MM.1S (cell line): ENCODE data around the gene KRT28.

Experiments
- DNase-seq: peaks from one replicate; pipeline ENCODE4 v3.0.0-alpha.2; 2015
- H2AFZ ChIP-seq: fragments of 300-600 bp; sonication (generic); 2 replicates; pipeline ENCODE4 v1.6.0; 2016; ENCODE audit warnings: antibody characterized with exemption, low read length
- H3F3A ChIP-seq: fragments of 300-600 bp; sonication (generic); 2 replicates; pipeline ENCODE4 v1.6.1; 2016; ENCODE audit warnings: mild to moderate bottlenecking, antibody characterized with exemption, low read length, moderate library complexity, mixed read lengths; ENCODE audit not compliant: insufficient read depth
- H3K27ac ChIP-seq: fragments of 300-600 bp; sonication (generic); 2 replicates; pipeline ENCODE4 v1.5.1; 2016; ENCODE audit warnings: mild to moderate bottlenecking, low read length
- H3K27me3 ChIP-seq: fragments of 300-600 bp; sonication (generic); replicated peaks from 2 replicates; pipeline ENCODE4 v1.6.0; 2016; ENCODE audit warnings: low read length; ENCODE audit not compliant: insufficient read depth
- H3K36me3 ChIP-seq: fragments of 300-600 bp; sonication (generic); replicated peaks from 2 replicates; pipeline ENCODE4 v1.6.1; 2016; ENCODE audit warnings: mild to moderate bottlenecking, low read length, mixed read lengths; ENCODE audit not compliant: insufficient read depth
- H3K4me1 ChIP-seq: fragments of 300-600 bp; sonication (generic); 2 replicates; pipeline ENCODE4 v1.6.1; 2016; ENCODE audit warnings: low read length, mixed read lengths
- H3K4me2 ChIP-seq: fragments of 300-600 bp; sonication (generic); 2 replicates; pipeline ENCODE4 v1.6.0; 2016; ENCODE audit warnings: low read depth, low read length
- H3K4me3 ChIP-seq: fragments of 300-600 bp; sonication (generic); 2 replicates; pipeline ENCODE4 v1.5.1; 2016; ENCODE audit warnings: low read length, mixed read lengths
- H3K79me2 ChIP-seq: fragments of 300-600 bp; sonication (generic); 2 replicates; pipeline ENCODE4 v1.6.1; 2016; ENCODE audit warnings: mixed run types, low read length, mixed read lengths
- H3K9ac ChIP-seq: fragments of 300-600 bp; sonication (generic); 2 replicates; pipeline ENCODE4 v1.6.1; 2016; ENCODE audit warnings: low read length, mixed read lengths
- H3K9me2 ChIP-seq: fragments of 300-600 bp; sonication (generic); replicated peaks from 2 replicates; pipeline ENCODE4 v1.6.1; 2016; ENCODE audit warnings: mild to moderate bottlenecking, low read length, mixed read lengths; ENCODE audit not compliant: insufficient read depth
- H3K9me3 ChIP-seq: fragments of 300-600 bp; sonication (generic); replicated peaks from 2 replicates; pipeline ENCODE4 v1.6.1; 2016; ENCODE audit warnings: mild to moderate bottlenecking, low read length, mixed read lengths; ENCODE audit not compliant: insufficient read depth
- H4K20me1 ChIP-seq: fragments of 300-600 bp; sonication (generic); 2 replicates; pipeline ENCODE4 v1.6.1; 2016; ENCODE audit warnings: mild to moderate bottlenecking, low read length, moderate library complexity, mixed read lengths; ENCODE audit not compliant: insufficient read depth
- EZH2 ChIP-seq: fragments of 300-600 bp; sonication (generic); optimal IDR thresholded peaks from 2 replicates; pipeline ENCODE3; 2017; ENCODE audit warnings: low read depth, mild to moderate bottlenecking, antibody characterized with exemption, low read length, mixed read lengths
- EZH2phosphoT487 ChIP-seq: fragments of 300-600 bp; sonication (generic); IDR thresholded peaks from 2 replicates; pipeline ENCODE4 v1.6.1; 2018; ENCODE audit warnings: antibody characterized with exemption, low read length
- TF ChIP-seq, protein P1 (sequence below): fragments of 300-600 bp; sonication (generic); IDR thresholded peaks from 2 replicates; pipeline ENCODE4 v1.5.1; 2016; ENCODE audit warnings: antibody characterized with exemption, low read length, mixed read lengths

The KRT28 gene

DNA sequence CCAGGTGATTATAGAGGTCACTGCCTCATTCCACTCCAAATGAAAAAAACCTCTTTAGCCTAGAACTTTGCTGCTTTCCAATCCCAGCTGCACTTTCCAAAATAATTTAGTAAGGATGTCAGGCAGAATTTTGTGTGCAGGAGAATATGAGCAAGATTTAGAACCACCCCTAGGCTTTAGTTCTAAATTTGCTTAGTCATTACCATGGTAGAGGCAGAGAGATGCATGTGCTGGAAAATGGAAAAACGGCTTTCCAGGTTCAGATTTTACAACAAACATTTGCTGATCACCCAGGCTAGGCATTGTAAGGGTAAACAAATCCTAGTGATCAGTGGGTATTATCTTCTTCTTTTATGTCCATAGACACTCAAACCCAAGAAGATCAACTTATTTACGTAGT lies 34.1 kb downstream of the KRT28 start:
- Histone ChIP-seq H3K4me3 (no peak overlapping the region), H3K4me2 (no peak overlapping the region), H3K27me3 (no peaks in the 10 kb centered on the region), H3K4me1 (no peaks in the 10 kb centered on the region), H3K9ac (no peak overlapping the region), H3K36me3 (no peaks in the 10 kb centered on the region), H3F3A (no peaks in the 10 kb centered on the region), H3K27ac (no peak overlapping the region), H4K20me1 (no peaks in the 10 kb centered on the region), H3K9me3 (no peaks in the 10 kb centered on the region), H3K79me2 (no peaks in the 10 kb centered on the region), H3K9me2 (no peaks in the 10 kb centered on the region), H2AFZ (no peak overlapping the region)
- DNase-seq, result no peak
- TF ChIP-seq EZH2 (no peak), EZH2phosphoT487 (no peak)
- TF ChIP-seq, protein P1, sequence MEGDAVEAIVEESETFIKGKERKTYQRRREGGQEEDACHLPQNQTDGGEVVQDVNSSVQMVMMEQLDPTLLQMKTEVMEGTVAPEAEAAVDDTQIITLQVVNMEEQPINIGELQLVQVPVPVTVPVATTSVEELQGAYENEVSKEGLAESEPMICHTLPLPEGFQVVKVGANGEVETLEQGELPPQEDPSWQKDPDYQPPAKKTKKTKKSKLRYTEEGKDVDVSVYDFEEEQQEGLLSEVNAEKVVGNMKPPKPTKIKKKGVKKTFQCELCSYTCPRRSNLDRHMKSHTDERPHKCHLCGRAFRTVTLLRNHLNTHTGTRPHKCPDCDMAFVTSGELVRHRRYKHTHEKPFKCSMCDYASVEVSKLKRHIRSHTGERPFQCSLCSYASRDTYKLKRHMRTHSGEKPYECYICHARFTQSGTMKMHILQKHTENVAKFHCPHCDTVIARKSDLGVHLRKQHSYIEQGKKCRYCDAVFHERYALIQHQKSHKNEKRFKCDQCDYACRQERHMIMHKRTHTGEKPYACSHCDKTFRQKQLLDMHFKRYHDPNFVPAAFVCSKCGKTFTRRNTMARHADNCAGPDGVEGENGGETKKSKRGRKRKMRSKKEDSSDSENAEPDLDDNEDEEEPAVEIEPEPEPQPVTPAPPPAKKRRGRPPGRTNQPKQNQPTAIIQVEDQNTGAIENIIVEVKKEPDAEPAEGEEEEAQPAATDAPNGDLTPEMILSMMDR, result no peak

DNA sequence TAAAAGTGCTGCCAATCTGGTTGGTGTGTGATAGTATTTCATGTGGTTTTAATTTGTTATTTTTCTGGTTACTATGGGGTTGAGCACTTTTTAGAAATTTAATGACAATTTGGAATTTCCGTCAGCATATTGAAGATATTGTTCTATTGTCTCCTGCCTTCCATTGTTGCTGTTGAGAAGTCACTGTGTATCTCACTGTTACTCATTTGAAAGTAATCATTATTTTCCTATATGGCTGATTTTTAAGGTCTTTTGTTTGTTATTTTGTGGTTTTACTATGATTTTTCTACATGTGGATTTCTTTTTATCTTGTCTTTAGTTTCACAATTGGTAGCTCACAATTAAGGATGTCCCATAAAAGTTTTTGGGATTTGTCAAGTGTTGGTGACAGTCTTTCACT lies 36.0 kb downstream of the KRT28 start:
- Histone ChIP-seq H3K9me2 (no peaks in the 10 kb centered on the region), H3K79me2 (no peaks in the 10 kb centered on the region), H3K9ac (no peak overlapping the region), H3K9me3 (no peaks in the 10 kb centered on the region; the same call in 1 of the 2 replicates), H3K27me3 (no peaks in the 10 kb centered on the region), H4K20me1 (no peaks in the 10 kb centered on the region), H3K36me3 (no peaks in the 10 kb centered on the region), H3F3A (no peaks in the 10 kb centered on the region), H3K27ac (no peak overlapping the region), H3K4me2 (no peak overlapping the region), H2AFZ (no peak overlapping the region), H3K4me1 (no peaks in the 10 kb centered on the region), H3K4me3 (no peak overlapping the region)
- no peak for DNase-seq
- TF ChIP-seq, protein P1, result no peak
- TF ChIP-seq EZH2phosphoT487 (no peak), EZH2 (no peak)

DNA sequence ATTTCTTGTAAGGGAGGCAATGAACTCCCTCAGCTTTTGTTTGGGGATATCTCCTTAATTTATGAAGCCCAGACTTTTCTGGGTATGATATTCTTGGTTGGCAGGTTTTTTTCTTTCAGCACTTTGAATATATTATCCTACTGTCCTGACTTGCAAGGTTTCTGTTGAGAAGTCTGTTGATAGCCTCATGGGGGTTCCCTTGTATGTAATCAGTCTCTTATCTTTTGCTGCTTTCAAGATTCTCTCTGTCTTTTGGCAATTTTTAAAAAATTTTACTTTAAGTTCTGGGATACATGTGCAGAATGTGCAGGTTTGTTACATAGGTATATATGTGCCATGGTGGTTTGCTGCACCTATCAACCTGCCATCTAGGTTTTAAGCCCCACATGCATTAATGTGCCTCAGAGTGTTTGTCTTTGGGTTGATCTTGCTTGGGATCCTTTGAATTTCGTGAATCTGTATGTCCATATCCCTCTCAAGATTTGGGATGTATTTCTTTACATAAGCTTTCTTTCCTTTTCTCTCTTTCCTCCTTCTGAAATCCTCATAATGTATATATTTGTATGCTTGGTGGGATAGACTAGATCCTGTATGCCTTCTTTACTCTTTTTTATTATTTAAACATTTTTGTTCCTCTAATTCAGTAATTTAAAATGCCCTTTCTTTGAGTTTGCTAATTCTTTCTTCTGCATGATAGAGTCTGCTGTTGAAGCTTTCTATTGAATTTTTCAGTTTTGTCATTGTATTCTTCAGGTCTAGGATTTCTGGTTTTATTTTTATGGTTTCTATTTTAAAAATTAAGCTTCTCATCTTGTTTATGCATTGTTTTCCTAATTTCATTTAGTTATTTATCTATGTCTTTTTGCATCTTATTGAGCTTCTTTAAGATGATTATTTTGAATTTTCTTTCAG lies 39.4 kb downstream of the KRT28 start:
- no peaks in the 10 kb centered on the region for H4K20me1 ChIP-seq

More for the DNA sequence above, 39.4 kb downstream of the KRT28 start:
- no peak overlapping the region for H2AFZ ChIP-seq
- no peaks in the 10 kb centered on the region for H3K27me3 ChIP-seq
- no peaks in the 10 kb centered on the region for H3K36me3 ChIP-seq
- TF ChIP-seq EZH2 (no peak), EZH2phosphoT487 (no peak)
- TF ChIP-seq, protein P1, result no peak
- H3K9me2 ChIP-seq, result no peaks in the 10 kb centered on the region
- no peak overlapping the region for H3K27ac ChIP-seq
- H3K4me2 ChIP-seq, result no peak overlapping the region
- no peak for DNase-seq
- H3K9ac ChIP-seq, result no peak overlapping the region
- H3K9me3 ChIP-seq, result no peaks in the 10 kb centered on the region; the same call in 1 of the 2 replicates
- H3F3A ChIP-seq, result no peaks in the 10 kb centered on the region
- H3K4me3 ChIP-seq, result no peak overlapping the region
- H3K79me2 ChIP-seq, result no peaks in the 10 kb centered on the region
- no peaks in the 10 kb centered on the region for H3K4me1 ChIP-seq
